GM21723 (cell line): ENCODE data around the gene SLX9.

ENCODE experiments used
- ATAC-seq: cut with Tn5 transposase; IDR thresholded peaks from one replicate; pipeline ENCODE4 v1.9.1; 2021; ENCODE audit warnings: mild to moderate bottlenecking, moderate library complexity; ENCODE audit not compliant: unreplicated experiment

The SLX9 gene

DNA sequence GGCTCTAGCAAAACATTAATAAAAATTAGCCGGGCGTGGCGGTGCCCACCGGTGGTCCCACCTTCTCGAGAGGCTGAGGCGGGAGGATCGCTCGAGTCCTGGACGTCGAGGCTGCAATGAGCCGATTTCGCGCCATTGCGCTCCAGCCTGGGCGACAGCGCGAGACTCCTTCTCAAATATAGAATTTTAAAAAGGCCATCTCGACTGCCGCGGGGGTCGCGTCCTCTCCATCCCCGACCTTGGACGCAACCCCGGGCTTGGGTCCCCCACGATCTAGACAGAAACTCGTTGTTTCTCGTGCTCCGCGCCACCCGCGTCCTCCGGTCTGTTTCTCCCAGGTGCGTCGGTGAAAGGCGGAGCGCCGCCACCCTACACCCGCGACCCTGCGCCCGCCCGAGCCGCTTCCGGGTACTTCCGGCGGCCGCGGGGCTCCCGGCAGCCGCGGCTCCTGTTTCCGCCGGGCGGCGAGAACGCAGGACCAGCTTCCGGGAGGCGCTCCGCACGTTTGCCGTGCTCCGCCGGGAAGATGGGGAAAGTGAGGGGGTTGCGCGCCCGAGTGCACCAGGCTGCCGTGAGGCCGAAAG is at the start of gene SLX9:
TSS of gene SLX9 (plus strand) at position 498 of the 584 bp plus-strand sequence. CDS start at position 527, 29 bp downstream.
- peak; percentile 69 for ATAC-seq

- no peak for ATAC-seq
Observed at GRCh38 chr21:44890338-44890931, 49.4 kb upstream of the SLX9 start.

GRCh38 chr21:44890961-44891541 is 48.8 kb upstream of the SLX9 start:
- no peak for ATAC-seq

DNA sequence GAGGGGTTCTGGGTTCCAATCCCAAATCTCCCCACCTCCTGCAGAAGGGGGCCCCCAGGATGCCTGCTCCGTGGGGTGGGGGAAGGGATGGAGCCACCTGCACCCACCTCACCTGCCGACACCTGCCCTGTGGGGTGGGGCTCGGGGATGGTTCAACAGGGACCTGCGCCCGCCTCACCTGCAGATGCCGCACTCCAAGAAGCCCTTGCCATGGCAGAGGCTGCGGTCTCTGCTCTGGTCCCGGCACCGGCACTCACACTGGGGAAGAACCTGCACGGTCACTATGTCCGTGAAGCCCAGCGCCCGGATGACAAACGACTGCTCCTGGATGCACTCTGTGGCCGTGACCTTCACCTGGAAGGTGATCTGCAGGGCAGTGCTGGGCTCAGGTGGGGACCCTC is 48.2 kb upstream of the SLX9 start:
- ATAC-seq = no peak

DNA sequence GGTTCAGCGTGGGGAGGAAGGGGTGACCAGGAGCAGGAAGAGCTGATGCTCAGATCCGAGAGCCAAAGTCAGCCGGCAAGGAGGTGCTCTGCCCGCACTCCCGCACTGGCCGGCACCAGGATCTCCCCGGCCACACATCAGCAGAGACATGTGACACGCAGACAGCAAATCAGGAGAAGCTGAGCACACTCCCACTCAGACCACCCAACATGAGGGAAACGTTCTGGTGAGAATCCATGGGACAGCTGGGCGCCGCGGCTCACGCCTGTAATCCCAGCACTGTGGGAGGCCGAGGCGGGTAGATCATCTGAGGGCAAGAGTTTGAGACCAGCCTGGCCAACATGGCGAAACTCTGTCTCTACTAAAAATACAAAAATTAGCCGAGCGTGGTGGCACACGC is 47.7 kb upstream of the SLX9 start:
- no peak for ATAC-seq

DNA sequence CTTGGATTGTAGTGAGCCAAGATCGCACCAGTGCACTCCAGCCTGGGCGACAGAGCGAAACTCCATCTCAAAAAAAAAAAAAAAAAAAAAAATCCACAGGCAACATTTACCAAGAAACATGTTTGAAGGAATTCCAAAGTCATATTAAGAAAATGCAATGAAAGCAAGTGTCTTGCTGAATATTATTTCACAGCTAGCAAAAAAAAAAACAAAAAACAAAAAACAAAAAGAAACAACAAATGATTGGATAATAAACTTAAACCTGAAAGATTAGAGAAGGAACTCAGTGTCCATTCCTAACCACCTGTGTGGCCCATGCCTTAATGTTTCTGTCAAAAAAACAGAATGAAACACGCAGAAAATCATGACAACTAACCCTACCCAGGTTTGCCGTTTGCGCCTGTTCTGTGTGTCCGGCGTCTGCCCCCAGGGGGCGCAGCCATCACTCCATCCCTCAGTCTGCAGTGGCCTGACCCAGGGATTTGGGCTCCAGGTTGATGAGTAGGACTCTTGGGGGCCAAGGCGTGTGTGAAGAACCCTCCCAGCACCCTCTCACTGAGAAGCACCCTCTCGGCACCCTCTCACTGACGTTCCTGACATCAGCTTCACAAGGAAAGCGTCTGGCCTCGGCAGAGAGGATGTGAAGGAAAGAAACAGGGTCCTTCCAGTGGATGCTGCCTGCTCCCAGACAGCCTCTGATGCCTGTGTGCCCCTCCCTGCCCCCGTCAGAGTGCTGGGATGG is 47.1 kb upstream of the SLX9 start:
- ATAC-seq = peak; percentile 74

- no peak for ATAC-seq
Observed at GRCh38 chr21:44893278-44893556, 46.6 kb upstream of the SLX9 start.

- ATAC-seq = no peak
Observed at GRCh38 chr21:44893948-44894656, 45.7 kb upstream of the SLX9 start.

DNA sequence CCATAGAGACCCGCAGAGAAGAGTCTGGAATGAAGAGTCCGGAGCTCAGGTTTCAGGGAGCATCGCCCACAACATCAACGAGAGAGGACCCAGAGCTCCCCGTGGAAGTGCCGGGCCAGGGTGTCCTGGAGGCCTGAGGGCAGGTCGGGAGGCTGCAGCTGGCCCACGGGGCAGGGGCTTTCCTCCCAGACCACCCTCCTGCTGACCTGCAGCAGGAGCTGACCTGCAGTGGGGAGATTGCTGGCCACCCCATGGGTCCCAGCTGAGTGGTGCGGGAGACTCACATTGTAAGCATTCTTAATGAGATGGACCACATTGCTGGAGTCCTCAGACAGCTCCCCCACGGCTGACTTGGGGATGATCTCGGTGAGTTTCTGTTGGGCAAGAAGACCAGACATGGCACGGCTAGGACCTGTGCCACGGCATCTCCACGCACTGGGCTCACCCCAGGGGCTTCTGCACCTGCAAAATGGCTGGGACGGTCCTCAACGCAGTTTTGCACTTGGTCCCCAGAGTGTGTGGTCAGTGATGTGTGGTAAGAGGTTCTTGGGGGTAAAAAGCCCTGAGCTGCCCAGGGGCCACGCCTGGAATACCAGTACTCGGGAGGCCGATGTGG is 45.0 kb upstream of the SLX9 start:
- no peak for ATAC-seq

GRCh38 chr21:44895859-44896258 is 44.0 kb upstream of the SLX9 start:
- no peak for ATAC-seq

GRCh38 chr21:44896561-44897286 is 43.1 kb upstream of the SLX9 start:
- no peak for ATAC-seq

GRCh38 chr21:44897326-44898010 is 42.4 kb upstream of the SLX9 start:
- ATAC-seq = no peak

- no peak for ATAC-seq
Observed at GRCh38 chr21:44898011-44898488, 41.8 kb upstream of the SLX9 start.

GRCh38 chr21:44898851-44899767 is 40.7 kb upstream of the SLX9 start:
- ATAC-seq = no peak

- ATAC-seq = no peak
Observed at GRCh38 chr21:44899768-44900558, 39.9 kb upstream of the SLX9 start.

DNA sequence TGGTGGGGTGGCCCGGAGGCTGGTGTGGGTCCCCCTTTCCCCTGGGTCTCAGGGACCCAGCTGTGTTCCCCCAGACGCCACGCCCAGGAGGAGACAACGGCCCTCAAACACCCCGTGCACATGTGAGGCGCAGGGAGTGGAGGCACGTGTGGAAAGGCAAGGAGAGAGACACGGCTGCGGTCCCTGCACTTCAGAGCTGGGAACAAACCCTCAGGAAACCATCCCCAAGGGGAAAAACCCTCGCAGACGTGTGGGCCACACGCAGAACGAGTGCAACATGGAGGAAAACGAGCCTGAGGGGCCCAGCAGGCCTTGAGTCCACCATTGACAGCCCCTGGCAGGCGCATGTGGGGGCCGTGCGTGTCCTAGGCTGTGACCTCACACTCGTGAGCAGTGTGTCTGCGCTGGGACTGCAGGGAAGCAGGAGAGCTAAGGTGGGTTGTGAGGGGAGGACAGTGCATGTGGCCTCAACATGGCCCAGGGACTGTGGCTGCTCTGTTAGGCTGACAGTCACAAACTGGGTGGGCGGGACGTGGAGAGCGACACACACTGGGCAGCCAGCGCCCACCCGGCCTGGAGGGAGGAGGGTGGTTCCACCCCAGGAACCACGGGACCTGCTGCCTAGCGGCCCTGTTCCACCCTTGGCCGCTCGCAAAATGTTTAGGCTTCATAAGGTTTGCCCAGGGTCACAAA is 39.1 kb upstream of the SLX9 start:
- ATAC-seq = no peak

DNA sequence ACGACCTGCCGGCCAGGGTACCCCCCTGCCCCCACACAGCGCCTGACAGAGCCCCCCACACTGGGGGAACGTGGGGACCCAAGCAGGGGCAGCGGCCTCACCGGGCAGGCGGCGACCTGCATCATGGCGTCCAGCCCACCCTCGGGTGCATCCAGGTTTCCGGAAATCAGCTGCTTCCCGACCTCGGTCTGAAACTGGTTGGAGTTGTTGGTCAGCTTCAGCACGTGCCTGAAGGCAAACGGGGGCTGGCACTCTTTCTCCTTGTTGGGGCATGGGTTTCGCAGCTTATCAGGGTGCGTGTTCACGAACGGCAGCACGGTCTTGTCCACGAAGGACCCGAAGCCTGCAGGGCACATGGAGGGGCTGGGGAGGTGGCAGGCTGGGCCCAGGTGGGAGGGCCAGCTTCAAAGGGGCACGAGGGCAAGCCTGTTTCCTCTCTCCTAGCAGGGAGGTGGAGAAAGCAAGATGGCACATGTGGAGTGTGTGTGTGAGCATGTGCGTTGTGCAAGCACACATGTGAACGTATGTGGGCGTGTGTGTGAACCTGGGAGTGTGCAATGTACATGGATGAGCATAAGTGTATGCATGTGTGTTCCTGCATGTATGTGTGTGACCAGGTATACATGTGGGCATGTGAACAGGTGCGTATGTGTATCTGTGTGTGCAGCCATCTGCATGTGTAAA is 38.3 kb upstream of the SLX9 start:
- no peak for ATAC-seq
